ENCODE data around the gene GALNT12. TPM values are rescaled to one million over a fixed set of nuclear protein-coding genes. Genes with fewer than 3 reads are reported as not detected.

The GALNT12 gene
- polyA plus RNA-seq, 3 donors from 2014 or later: 1.7 to 4.3 (median 4.2) TPM

DNA sequence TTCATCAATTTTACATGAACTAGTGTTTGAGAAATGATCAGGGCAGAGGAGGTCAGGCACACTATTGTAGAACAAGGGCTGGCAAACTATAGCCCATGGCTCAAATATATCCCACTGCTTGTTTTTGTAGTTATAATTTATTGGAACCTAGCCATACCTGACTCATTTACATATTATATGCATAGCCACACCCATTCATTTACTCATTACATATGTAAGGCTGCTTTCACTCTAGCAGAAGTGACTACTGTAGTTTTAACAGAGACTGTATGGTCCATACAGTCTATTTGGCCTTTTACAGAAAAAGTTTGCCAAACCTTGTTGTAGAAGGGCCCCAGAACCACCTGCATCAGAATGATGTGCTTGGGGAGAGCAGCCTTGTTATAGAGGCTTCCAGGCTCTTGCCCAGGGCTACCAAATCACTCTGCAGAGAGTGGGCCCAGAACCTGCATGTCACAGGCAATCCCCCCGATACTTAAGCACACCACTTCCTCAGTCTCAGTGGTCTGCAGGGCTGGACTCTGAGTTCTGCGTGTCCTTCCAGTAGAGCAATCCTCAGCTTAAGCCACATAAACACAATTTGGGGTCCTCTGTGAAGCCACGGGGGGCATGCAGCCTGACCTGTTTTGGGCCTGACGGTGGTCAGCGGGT, 17.9 kb upstream of the GALNT12 start:
- Mint-ChIP-seq H3K27me3 (ENCODE audit: low read depth in 3 of 3) (peaks cover 0 to 2% (median 0%) of the 10 kb centered on the region in 3 donors), H3K9me3 (no peaks in the 10 kb centered on the region), H3K27ac (no peak overlapping the region), H3K4me3 (no peak overlapping the region), H3K36me3 (peaks cover 0 to 4% (median 0%) of the 10 kb centered on the region in 3 donors), H3K4me1 (peaks cover 11 to 17% of the 10 kb centered on the region in 2 donors)
- no peak for DNase-seq

DNA sequence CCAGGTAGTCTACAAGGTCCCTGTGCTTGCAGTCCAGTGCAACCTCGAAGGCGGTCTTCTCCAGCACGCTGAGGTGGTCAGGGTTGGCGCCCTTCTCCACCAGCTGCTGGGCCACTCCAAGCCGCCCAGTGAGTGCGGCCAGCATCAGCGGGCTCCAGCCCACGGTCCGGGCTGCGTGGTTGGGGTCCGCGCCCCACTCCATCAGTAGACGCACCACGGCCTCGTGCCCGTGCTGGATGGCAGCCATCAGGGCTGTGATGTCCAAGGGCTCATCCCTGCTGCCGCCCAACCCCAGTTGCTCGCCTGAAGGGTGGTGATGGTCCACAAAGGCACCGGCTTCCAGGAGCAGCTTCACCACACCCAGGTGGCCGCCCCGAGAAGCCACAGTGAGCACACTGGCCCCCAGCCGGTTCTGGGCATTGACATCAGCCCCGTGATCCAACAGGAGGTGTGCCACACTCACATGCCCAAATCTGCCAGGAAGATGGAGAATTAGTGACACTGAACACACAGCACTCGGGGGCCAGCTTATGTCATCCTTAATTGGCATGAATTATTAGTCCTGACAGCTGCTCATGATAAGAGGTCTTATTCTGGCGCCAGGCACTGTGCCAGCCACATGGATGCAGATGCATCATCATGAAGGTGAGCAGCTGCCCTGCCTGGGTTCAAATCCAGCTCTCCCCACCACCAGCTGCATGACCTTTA, 17.2 kb upstream of the GALNT12 start:
- Mint-ChIP-seq H3K4me1 (peaks cover 17 to 24% of the 10 kb centered on the region in 2 donors), H3K4me3 (no peak overlapping the region), H3K36me3 (peaks cover 0 to 4% (median 0%) of the 10 kb centered on the region in 3 donors), H3K9me3 (no peaks in the 10 kb centered on the region), H3K27ac (no peak overlapping the region), H3K27me3 (ENCODE audit: low read depth in 3 of 3) (peaks cover 0 to 2% (median 0%) of the 10 kb centered on the region in 3 donors)
- no peak for DNase-seq

DNA sequence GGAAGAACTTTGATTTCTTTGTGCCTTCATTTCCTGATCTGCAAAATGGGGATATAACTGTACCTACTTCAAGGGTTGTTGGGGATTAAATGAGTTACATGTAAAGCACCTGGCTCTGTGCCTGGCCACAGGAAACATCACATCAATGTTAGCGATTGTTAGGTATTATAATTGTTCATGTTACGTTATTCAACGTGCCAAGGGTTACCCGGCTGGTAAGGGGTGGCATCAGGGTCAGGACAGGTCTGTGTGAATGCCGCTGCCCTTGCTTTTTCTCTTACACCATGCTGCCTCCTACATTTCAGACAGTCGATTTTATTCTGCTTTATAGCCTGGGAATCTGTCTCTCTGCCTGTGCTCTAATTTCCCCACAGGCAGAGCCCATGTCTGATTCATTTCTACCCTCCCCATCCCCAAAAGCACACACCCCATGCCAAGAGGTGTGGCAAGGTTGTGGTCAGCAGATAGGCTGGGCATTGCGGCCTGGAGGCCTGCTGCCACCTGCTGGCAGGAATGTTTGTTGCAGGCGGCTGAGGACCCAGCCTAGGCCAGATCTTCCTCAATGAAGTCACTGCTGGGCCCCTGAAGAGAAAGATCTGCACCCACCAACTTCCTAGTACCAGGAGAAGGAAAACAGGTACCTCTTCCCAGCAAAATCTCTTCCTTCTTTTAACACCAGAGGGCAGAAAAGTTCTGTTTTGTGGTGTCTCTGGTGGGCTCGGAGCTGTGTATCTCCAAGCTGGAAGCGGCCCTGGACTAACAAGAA, 16.4 kb upstream of the GALNT12 start:
- DNase-seq: peak; percentile 52 to 60 (median 59)
- H3K4me3 Mint-ChIP-seq: no peak overlapping the region
- peaks cover 22 to 31% of the 10 kb centered on the region in 2 donors for H3K4me1 Mint-ChIP-seq
- H3K36me3 Mint-ChIP-seq: peaks cover 0 to 4% (median 0%) of the 10 kb centered on the region in 3 donors
- H3K27ac Mint-ChIP-seq: no peak overlapping the region
- no peaks in the 10 kb centered on the region for H3K9me3 Mint-ChIP-seq
- H3K27me3 Mint-ChIP-seq (ENCODE audit: low read depth in 3 of 3): peaks cover 0 to 2% (median 0%) of the 10 kb centered on the region in 3 donors

DNA sequence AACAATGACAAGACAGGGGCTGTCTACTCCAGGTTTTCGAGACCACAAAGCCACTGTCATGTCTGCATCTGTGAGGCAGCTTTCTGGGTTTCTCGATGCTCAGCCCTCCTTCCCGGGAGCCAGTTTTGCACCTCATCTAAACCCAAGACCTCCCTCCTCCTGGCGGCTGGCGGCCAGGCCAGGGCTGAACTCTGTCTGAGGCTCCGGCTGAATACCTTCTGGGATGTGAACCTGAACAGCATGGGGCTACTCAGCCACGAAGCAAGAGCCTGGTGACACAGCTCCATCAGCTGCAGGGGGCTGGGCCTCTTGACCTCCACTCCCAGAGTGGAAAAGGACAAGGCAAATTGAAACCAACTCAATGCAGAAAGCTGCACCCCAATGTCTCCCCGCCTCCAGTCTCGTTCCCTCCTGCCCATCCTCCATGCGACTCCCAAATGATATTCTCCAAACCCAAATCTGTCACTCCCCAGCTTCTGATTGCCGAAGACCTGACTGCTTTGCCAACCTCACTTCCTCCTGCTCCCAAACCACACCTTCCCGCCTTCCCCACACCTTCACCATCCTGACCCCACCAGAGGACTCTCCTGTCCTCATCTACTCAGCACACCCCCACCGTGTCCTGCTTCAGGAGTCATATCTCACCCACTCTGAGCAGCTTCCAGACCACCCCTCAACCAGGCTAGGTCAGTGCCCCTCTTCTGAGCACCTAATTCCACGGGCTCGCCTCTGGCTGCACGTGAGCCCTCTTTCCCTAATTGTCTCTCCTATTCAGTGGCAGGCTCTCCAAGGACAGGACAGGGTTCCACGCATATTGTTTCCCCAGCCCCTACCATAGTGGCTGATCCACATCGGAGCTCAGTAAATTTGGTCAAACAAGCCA, 15.6 kb upstream of the GALNT12 start:
- H3K9me3 Mint-ChIP-seq: no peaks in the 10 kb centered on the region
- H3K4me3 Mint-ChIP-seq: no peak overlapping the region
- peaks cover 0 to 2% (median 0%) of the 10 kb centered on the region in 3 donors for H3K27me3 Mint-ChIP-seq (ENCODE audit: low read depth in 3 of 3)
- H3K4me1 Mint-ChIP-seq: peaks cover 22 to 33% of the 10 kb centered on the region in 2 donors
- no peak for DNase-seq
- no peak overlapping the region for H3K27ac Mint-ChIP-seq
- H3K36me3 Mint-ChIP-seq: peaks cover 0 to 4% (median 0%) of the 10 kb centered on the region in 3 donors

DNA sequence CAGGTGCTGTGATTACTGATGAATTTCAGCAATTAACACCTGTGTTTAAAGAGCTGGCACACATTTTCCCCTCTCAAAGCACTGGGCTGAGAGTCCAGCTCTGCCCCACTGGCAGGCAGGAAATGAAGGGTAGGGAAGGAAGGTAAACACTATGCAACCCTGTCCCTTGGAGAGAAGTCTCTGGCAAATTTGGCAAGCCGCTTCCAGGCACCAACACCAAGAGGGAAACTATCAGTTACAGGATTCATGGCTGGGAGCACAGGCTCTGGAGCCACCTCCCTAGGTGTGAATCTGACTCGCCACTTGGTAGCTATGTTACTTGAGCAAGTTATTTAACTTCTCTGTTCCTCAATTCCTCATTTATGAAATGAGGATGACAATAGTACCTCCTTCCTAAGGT, 14.4 kb upstream of the GALNT12 start:
- peaks cover 0 to 4% (median 2%) of the 10 kb centered on the region in 3 donors for H3K36me3 Mint-ChIP-seq
- H3K27me3 Mint-ChIP-seq (ENCODE audit: low read depth in 3 of 3): no peaks in the 10 kb centered on the region
- no peak overlapping the region for H3K27ac Mint-ChIP-seq

DNA sequence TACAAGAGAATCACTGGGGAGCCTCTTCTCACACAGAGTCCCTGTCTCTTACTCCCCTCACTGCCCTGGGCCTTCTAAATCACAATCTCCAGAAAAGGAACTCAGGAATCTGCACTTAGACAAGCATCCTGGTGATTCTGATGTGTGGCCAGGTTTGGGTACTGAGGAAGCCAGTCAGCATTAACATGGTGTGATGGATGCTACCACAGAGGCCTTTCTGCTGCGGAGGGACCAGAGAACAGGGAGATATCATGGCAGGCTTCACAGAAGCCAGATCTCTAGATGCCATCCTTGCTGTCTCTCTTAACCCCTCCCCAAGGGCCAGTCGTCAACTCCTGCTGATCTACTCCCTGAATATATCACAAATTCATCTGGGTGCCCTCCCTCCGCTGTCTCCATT, 12.7 kb upstream of the GALNT12 start:
- peak overlapping the region; percentile 65 to 81 (median 73) for H3K4me3 Mint-ChIP-seq
- peak overlapping the region in 2 of 6 donors; percentile 12 to 76 for H3K27ac Mint-ChIP-seq
- H3K36me3 Mint-ChIP-seq: peaks cover 0 to 4% (median 0%) of the 10 kb centered on the region in 3 donors
- H3K4me1 Mint-ChIP-seq: peaks cover 29 to 39% of the 10 kb centered on the region in 2 donors
- H3K9me3 Mint-ChIP-seq: peaks cover 0 to 2% (median 0%) of the 10 kb centered on the region in 6 donors
- DNase-seq: no peak
- H3K27me3 Mint-ChIP-seq (ENCODE audit: low read depth in 3 of 3): no peaks in the 10 kb centered on the region

More for the DNA sequence above, 14.4 kb upstream of the GALNT12 start:
- Mint-ChIP-seq H3K4me3 (no peak overlapping the region), H3K4me1 (peaks cover 29 to 39% of the 10 kb centered on the region in 2 donors), H3K9me3 (peaks cover 0 to 2% (median 0%) of the 10 kb centered on the region in 6 donors)
- DNase-seq: no peak

DNA sequence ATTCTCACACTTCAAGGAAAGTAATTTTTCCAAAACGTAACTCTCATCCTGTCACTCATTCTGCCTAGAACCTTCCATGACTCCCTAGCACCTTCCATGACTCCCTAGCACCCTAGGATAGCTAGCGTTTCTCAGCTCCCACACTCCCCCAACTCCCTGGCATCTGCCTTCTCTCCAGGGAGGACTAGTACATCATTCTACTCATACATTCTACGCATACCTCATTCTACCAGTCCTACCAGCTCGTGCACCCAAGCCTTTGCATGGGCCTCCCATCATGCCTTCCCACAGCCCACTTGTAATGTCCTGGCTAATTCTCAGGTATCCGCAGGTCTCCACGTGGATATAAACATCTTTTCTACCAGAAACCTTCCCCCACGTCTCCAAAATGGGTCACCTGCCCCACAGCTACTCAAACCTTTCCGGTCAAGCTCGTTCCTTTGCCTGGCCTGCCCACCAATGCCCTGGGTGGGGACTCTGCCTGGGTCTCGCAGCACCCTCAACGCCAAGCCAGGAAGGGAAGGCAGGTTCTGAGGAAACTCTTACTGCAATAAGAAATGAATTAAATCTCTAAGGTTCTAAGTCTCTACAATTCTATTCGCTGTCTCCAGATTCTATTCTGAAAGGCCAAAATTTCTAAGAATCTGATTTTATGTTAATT, 12.0 kb upstream of the GALNT12 start:
- Mint-ChIP-seq H3K4me1 (peaks cover 29 to 39% of the 10 kb centered on the region in 2 donors), H3K36me3 (peaks cover 0 to 4% (median 0%) of the 10 kb centered on the region in 3 donors), H3K9me3 (peaks cover 0 to 2% (median 0%) of the 10 kb centered on the region in 6 donors), H3K27me3 (ENCODE audit: low read depth in 3 of 3) (no peaks in the 10 kb centered on the region), H3K27ac (peak overlapping the region in 3 of 6 donors; percentile 12 to 32 (median 29)), H3K4me3 (peak overlapping the region; percentile 65 to 81 (median 73))
- no peak for DNase-seq

DNA sequence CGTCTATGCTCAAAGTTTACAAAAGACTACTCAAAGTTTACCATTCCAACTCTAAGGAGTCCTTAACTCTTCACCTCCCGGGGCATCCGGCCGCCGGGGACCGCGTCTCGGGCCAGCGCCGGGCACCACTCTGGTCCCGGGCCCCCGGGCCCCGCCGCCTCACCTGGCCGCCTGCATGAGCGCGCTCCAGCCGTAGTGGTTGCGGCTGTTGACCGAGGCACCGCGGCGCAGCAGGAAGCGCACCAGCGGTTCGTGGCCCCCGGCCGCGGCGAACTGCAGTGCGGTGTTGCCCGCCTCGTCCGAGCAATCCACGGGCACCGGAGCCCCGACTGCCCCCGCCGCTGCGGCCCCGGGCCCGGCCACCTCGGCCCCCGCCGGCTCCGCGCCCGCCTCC, 11.5 kb upstream of the GALNT12 start:
- peaks cover 0 to 2% (median 0%) of the 10 kb centered on the region in 6 donors for H3K9me3 Mint-ChIP-seq
- peaks cover 27 to 36% of the 10 kb centered on the region in 2 donors for H3K4me1 Mint-ChIP-seq
- H3K4me3 Mint-ChIP-seq: peak overlapping the region; percentile 65 to 81 (median 73)
- H3K27me3 Mint-ChIP-seq (ENCODE audit: low read depth in 3 of 3): no peaks in the 10 kb centered on the region
- H3K27ac Mint-ChIP-seq: peak overlapping the region in 3 of 6 donors; percentile 12 to 32 (median 29)
- DNase-seq: no peak
- peaks cover 0 to 4% (median 0%) of the 10 kb centered on the region in 3 donors for H3K36me3 Mint-ChIP-seq

DNA sequence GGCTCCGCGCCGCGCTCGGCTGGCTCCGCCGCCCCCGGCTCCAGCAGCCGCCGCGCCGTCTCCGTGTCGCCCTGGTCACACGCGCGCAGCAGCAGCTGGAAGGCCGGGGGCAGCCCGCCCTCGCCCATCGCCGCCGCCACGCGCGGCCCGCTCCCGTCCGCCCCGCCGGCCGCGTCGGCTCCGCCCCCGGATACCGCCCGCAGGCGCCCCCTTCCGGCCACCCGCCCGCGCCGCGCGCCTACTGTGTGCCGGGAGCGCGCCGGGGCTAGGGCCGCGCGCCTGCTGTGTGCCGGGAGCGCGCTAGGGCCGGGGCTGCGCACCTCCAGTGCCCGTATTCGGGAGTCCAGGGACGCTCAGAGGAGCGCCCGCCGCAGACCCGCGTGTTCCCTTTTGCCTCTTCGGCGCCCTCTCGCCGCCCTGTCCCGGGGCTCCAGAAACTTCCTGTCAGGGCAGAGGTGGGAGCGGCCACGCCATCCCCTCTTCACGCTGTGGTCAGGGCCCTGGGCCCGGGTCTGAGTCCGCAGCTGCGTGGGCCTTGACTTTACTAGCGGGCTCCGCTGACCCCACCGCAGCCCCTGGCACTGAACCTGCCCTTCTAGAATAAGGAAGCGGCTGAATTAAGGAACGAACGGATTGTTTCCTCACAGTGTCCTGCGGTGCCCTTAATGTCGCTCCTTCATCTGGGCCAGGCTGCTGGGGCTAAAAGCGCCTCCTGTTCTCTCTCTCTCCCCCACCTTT, 10.9 kb upstream of the GALNT12 start, which contains the start of gene ANKS6:
ANKS6 (minus strand) TSS at position 192 of the 738 bp plus-strand sequence; CDS start at position 128, 64 bp downstream.
- no peaks in the 10 kb centered on the region for H3K27me3 Mint-ChIP-seq (ENCODE audit: low read depth in 3 of 3)
- peaks cover 0 to 4% (median 0%) of the 10 kb centered on the region in 3 donors for H3K36me3 Mint-ChIP-seq
- peak; percentile 84 to 87 (median 85) for DNase-seq
- peaks cover 0 to 2% (median 0%) of the 10 kb centered on the region in 6 donors for H3K9me3 Mint-ChIP-seq
- peaks cover 24 to 33% of the 10 kb centered on the region in 2 donors for H3K4me1 Mint-ChIP-seq
- H3K4me3 Mint-ChIP-seq: peak within 1 kb of the TSS; percentile 87 to 90 (median 89)
- H3K27ac Mint-ChIP-seq: peak within 1 kb of the TSS in 5 of 6 donors; percentile 43 to 87 (median 72)

DNA sequence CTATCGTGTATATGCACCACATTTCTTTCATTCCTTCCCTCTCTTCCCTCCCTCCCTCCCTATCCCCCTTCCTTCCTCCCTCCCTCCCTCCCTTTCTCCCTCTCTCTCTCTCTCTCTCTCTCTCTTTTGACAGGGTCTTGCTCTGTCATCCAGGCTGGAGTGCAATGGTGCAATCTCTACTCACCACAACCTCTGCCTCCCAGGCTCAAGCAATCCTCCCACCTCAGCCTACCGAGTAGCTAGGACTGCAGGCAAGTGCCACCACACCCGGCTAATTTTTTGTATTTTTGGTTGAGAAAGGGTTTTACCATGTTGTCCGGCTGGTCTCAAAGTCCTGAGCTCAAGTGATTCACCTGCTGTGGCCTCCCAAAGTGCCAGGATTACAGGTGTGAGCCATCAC, 10.0 kb upstream of the GALNT12 start:
- no peak for DNase-seq
- H3K4me1 Mint-ChIP-seq: peaks cover 19 to 25% of the 10 kb centered on the region in 2 donors
- peaks cover 0 to 4% (median 0%) of the 10 kb centered on the region in 3 donors for H3K36me3 Mint-ChIP-seq
- peak overlapping the region; percentile 66 to 90 (median 88) for H3K4me3 Mint-ChIP-seq
- H3K27me3 Mint-ChIP-seq (ENCODE audit: low read depth in 3 of 3): no peaks in the 10 kb centered on the region
- H3K9me3 Mint-ChIP-seq: peaks cover 0 to 2% (median 0%) of the 10 kb centered on the region in 6 donors
- H3K27ac Mint-ChIP-seq: peak overlapping the region in 1 of 6 donors; percentile 12

DNA sequence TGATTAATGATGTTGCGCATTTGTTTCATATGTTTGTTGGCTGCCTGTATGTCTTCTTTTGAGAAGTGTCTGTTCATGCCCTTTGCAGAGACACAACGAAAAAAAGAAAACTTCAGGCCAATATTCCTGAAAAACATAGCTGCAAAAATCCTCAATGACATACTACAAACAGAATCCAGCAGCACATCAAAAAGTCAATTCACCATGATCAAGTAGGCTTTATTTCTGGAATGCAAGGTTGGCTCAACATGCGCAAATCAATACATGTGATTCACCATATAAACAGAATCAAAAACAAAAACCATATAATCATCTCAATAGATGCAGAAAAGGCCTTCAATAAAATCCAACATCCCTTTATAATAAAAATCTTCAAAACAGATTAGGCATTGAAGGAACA, 9.2 kb upstream of the GALNT12 start:
- Mint-ChIP-seq H3K9me3 (peaks cover 0 to 2% (median 0%) of the 10 kb centered on the region in 6 donors), H3K4me3 (peak overlapping the region; percentile 4 to 57 (median 54)), H3K27me3 (ENCODE audit: low read depth in 3 of 3) (no peaks in the 10 kb centered on the region), H3K36me3 (peaks cover 0 to 4% (median 0%) of the 10 kb centered on the region in 3 donors), H3K27ac (no peak overlapping the region), H3K4me1 (peaks cover 19 to 25% of the 10 kb centered on the region in 2 donors)
- DNase-seq: no peak
